GM23338 (cell line): Measurements from ENCODE around the gene UBXN1. TPM values are rescaled to one million over a fixed set of nuclear protein-coding genes. Genes with fewer than 3 reads are reported as not detected.

Experiments
- ATAC-seq: fragments of 200-7000 bp; cut with Tn5 transposase; 3 replicates; pipeline ENCODE4 v1.9.1; 2020
- DNase-seq: peaks from one replicate; pipeline ENCODE4 v3.0.0-alpha.2; 2015; ENCODE audit warnings: low spot score
- H2AFZ ChIP-seq: fragments of 200-600 bp; sonication (generic); 2 replicates; pipeline ENCODE4 v1.8.0; 2016; ENCODE audit warnings: antibody characterized with exemption, mild to moderate bottlenecking, moderate library complexity
- H3F3A ChIP-seq: fragments of 200-600 bp; sonication (generic); replicated peaks from 2 replicates; pipeline ENCODE4 v1.8.0; 2017; ENCODE audit warnings: antibody characterized with exemption, mixed run types, low read depth
- H3K27ac ChIP-seq: fragments of 200-600 bp; sonication (generic); 2 replicates; pipeline ENCODE4 v1.6.1; 2016; ENCODE audit warnings: low read depth
- H3K27me3 ChIP-seq: fragments of 200-600 bp; sonication (generic); 2 replicates; pipeline ENCODE4 v1.8.0; 2016; ENCODE audit warnings: mild to moderate bottlenecking, mixed run types, moderate library complexity; ENCODE audit not compliant: insufficient read depth
- H3K36me3 ChIP-seq: fragments of 200-600 bp; sonication (generic); 2 replicates; pipeline ENCODE4 v1.8.0; 2016; ENCODE audit warnings: mild to moderate bottlenecking; ENCODE audit not compliant: insufficient read depth
- H3K4me1 ChIP-seq: fragments of 200-600 bp; sonication (generic); 2 replicates; pipeline ENCODE4 v1.8.0; 2016; ENCODE audit warnings: mild to moderate bottlenecking, moderate library complexity; ENCODE audit not compliant: insufficient read depth
- H3K4me2 ChIP-seq: fragments of 200-600 bp; sonication (generic); 2 replicates; pipeline ENCODE4 v1.7.1; 2017; ENCODE audit warnings: mixed run types
- H3K4me3 ChIP-seq: fragments of 200-600 bp; sonication (generic); 2 replicates; pipeline ENCODE4 v1.6.1; 2016; ENCODE audit warnings: mixed run types
- H3K79me2 ChIP-seq: fragments of 200-600 bp; sonication (generic); replicated peaks from 2 replicates; pipeline ENCODE4 v1.8.0; 2017; ENCODE audit warnings: mild to moderate bottlenecking; ENCODE audit not compliant: insufficient read depth
- H3K9me2 ChIP-seq: fragments of 200-600 bp; sonication (generic); 2 replicates; pipeline ENCODE4 v1.8.0; 2017; ENCODE audit not compliant: insufficient read depth
- H4K20me1 ChIP-seq: fragments of 200-600 bp; sonication (generic); replicated peaks from 2 replicates; pipeline ENCODE4 v1.8.0; 2017; ENCODE audit warnings: mild to moderate bottlenecking; ENCODE audit not compliant: insufficient read depth
- H3K27ac Mint-ChIP-seq: 2 replicates; pipeline ENCODE4 v1.8.0; 2020; ENCODE audit warnings: inconsistent platforms, mild to moderate bottlenecking, moderate library complexity, mixed read lengths
- H3K27me3 Mint-ChIP-seq: 3 replicates; pipeline ENCODE4 v1.8.0; 2022; ENCODE audit warnings: low read depth, mild to moderate bottlenecking, moderate library complexity, mixed read lengths, inconsistent platforms; ENCODE audit not compliant: insufficient read depth, poor library complexity
- H3K36me3 Mint-ChIP-seq: 3 replicates; pipeline ENCODE4 v1.8.0; 2021; ENCODE audit warnings: low read depth, mild to moderate bottlenecking, inconsistent platforms, moderate library complexity, mixed read lengths
- H3K4me1 Mint-ChIP-seq: 3 replicates; pipeline ENCODE4 v1.8.0; 2020; ENCODE audit warnings: mild to moderate bottlenecking, inconsistent platforms, mixed read lengths
- H3K4me3 Mint-ChIP-seq: 3 replicates; pipeline ENCODE4 v1.8.0; 2021; ENCODE audit warnings: moderate library complexity, mild to moderate bottlenecking, inconsistent platforms, mixed read lengths
- H3K9me3 Mint-ChIP-seq: 3 replicates; pipeline ENCODE4 v1.8.0; 2020; ENCODE audit warnings: moderate library complexity, mild to moderate bottlenecking, inconsistent platforms, mixed read lengths
- CREB1 ChIP-seq: fragments of 250-450 bp; sonication (Bioruptor Pico); IDR thresholded peaks from 2 replicates; pipeline ENCODE4 v1.5.0; 2020; ENCODE audit warnings: low read depth, mild to moderate bottlenecking, moderate library complexity
- EZH2 ChIP-seq: fragments of 200-600 bp; sonication (generic); IDR thresholded peaks from one replicate; pipeline ENCODE4 v1.8.0; 2017; ENCODE audit warnings: antibody characterized with exemption, mild to moderate bottlenecking, low read depth; ENCODE audit not compliant: unreplicated experiment
- EZH2phosphoT487 ChIP-seq: fragments of 200-600 bp; sonication (generic); IDR thresholded peaks from one replicate; pipeline ENCODE4 v1.8.1; 2018; ENCODE audit warnings: antibody characterized with exemption; ENCODE audit not compliant: unreplicated experiment
- JUNB ChIP-seq: IDR thresholded peaks from one replicate; pipeline ENCODE4 v1.6.1; 2016; ENCODE audit warnings: antibody characterized with exemption; ENCODE audit not compliant: unreplicated experiment
- NANOG ChIP-seq: IDR thresholded peaks from 2 replicates; pipeline ENCODE4 v1.6.1; 2016; ENCODE audit warnings: antibody characterized with exemption, borderline replicate concordance
- POLR2AphosphoS5 ChIP-seq: IDR thresholded peaks from 2 replicates; pipeline ENCODE4 v1.6.1; 2016; ENCODE audit warnings: antibody characterized with exemption, low read depth
- STAT1 ChIP-seq: IDR thresholded peaks from one replicate; pipeline ENCODE4 v1.6.1; 2016; ENCODE audit warnings: antibody characterized with exemption; ENCODE audit not compliant: unreplicated experiment
- ZNF114 ChIP-seq: fragments of 250-450 bp; sonication (Bioruptor Pico); IDR thresholded peaks from 2 replicates; pipeline ENCODE4 v1.5.0; 2020; ENCODE audit warnings: mild to moderate bottlenecking, moderate library complexity
- ZNF331 ChIP-seq: fragments of 250-450 bp; sonication (Bioruptor Pico); IDR thresholded peaks from 2 replicates; pipeline ENCODE4 v1.5.0; 2020; ENCODE audit warnings: low read depth, mild to moderate bottlenecking, moderate library complexity
- polyA plus RNA-seq: library from polyadenylated mRNA; unstranded; fragments of >200 nt; fragmentation: Nextera tagmentation; extraction: Ambion mirVana; gene quantifications from 2 replicates; pipeline ENCODE4 v1.2.1, GENCODE V29; 2016
- total RNA-seq: library from RNA; depleted of rRNA; stranded (reverse); fragments of >200 nt; shearing (Covaris generic); gene quantifications from 2 replicates; pipeline ENCODE4 v1.2.3, GENCODE V29; 2014
- TF ChIP-seq, protein P1 (sequence below): IDR thresholded peaks from one replicate; pipeline ENCODE4 v1.6.1; 2018; ENCODE audit warnings: antibody characterized with exemption; ENCODE audit not compliant: unreplicated experiment
- TF ChIP-seq, protein P2 (sequence below): IDR thresholded peaks from 2 replicates; pipeline ENCODE4 v1.6.1; 2016; ENCODE audit warnings: antibody characterized with exemption

UBXN1 gene
- total and polyA plus RNA-seq, 2 experiments from 2014 or later = 126 to 132 TPM

DNA sequence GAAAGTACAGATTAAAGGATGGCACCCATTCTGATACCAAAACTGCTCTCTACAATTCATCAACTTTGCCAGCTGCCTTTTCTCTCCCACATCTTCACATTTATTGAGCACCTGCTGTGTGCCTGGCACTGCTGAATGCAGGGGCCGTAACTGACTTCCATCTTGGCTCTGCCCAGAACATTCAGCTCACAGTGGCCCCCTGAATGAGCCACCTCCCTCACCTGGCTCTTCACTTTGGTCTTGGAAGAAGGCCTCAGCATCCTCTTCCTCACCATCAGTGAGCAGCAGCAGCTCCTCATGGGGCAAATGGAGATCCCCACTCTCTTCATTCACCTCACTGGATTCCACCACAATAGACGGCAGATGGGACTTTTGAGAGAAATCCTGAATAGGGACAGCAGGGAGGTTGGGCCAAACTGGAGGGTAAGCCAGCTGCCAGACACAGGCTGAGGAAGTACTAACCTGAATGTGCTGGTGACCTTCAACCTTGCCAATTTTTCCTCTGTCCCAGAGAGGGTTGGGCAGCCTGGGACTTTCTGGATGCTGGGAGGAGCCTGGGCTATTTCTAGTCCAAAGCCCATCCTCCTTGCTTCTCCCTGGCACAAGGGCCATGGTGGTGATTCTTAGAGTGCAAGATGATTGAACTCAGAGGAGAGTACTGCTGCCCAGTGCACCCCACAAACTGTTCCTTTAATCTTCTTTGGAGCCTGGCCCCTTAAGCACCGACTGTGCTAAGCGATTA, 9.3 kb downstream of the UBXN1 start (continued):
- TF ChIP-seq, protein P1, sequence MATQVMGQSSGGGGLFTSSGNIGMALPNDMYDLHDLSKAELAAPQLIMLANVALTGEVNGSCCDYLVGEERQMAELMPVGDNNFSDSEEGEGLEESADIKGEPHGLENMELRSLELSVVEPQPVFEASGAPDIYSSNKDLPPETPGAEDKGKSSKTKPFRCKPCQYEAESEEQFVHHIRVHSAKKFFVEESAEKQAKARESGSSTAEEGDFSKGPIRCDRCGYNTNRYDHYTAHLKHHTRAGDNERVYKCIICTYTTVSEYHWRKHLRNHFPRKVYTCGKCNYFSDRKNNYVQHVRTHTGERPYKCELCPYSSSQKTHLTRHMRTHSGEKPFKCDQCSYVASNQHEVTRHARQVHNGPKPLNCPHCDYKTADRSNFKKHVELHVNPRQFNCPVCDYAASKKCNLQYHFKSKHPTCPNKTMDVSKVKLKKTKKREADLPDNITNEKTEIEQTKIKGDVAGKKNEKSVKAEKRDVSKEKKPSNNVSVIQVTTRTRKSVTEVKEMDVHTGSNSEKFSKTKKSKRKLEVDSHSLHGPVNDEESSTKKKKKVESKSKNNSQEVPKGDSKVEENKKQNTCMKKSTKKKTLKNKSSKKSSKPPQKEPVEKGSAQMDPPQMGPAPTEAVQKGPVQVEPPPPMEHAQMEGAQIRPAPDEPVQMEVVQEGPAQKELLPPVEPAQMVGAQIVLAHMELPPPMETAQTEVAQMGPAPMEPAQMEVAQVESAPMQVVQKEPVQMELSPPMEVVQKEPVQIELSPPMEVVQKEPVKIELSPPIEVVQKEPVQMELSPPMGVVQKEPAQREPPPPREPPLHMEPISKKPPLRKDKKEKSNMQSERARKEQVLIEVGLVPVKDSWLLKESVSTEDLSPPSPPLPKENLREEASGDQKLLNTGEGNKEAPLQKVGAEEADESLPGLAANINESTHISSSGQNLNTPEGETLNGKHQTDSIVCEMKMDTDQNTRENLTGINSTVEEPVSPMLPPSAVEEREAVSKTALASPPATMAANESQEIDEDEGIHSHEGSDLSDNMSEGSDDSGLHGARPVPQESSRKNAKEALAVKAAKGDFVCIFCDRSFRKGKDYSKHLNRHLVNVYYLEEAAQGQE = no peak
- TF ChIP-seq POLR2AphosphoS5 = no peak
- no peak for TF ChIP-seq ZNF114 (CRISPR knock-in tag)
- no peak for TF ChIP-seq JUNB
- TF ChIP-seq EZH2 = no peak
- TF ChIP-seq CREB1 (CRISPR knock-in tag) = no peak
- no peak for TF ChIP-seq STAT1
- no peak for TF ChIP-seq ZNF331
- TF ChIP-seq, protein P2, sequence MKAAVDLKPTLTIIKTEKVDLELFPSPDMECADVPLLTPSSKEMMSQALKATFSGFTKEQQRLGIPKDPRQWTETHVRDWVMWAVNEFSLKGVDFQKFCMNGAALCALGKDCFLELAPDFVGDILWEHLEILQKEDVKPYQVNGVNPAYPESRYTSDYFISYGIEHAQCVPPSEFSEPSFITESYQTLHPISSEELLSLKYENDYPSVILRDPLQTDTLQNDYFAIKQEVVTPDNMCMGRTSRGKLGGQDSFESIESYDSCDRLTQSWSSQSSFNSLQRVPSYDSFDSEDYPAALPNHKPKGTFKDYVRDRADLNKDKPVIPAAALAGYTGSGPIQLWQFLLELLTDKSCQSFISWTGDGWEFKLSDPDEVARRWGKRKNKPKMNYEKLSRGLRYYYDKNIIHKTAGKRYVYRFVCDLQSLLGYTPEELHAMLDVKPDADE = no peak
- no peak for TF ChIP-seq NANOG
- no peak for TF ChIP-seq EZH2phosphoT487

DNA sequence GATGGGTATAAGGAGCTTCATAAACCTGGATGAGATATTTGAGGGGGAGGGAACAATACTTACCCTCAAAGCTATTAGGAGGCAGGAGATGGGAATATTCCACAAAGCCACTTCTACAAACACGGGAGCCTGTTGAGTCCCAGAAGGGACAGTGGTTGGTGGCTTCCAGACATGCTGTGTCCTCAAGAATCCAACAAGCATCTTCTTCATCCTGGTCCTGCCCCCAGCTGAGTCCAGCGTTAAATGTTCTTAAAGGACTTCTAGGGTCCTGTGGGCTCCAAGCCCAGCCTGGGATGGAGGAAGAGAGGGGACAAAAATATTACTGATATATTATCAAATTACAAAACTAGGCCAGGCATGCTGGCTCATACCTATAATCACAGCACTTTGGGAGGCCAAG, 11.4 kb downstream of the UBXN1 start:
- ATAC-seq = no peak
- H3F3A ChIP-seq = peaks cover 55% of the 10 kb centered on the region
- peaks cover 51% of the 10 kb centered on the region for H3K79me2 ChIP-seq
- peaks cover 17% of the 10 kb centered on the region for H3K4me1 Mint-ChIP-seq
- no peaks in the 10 kb centered on the region; the same call in none of the 3 replicates for H3K9me3 Mint-ChIP-seq
- peaks cover 49% of the 10 kb centered on the region for H3K36me3 Mint-ChIP-seq
- DNase-seq = no peak
- H3K4me2 ChIP-seq = peak overlapping the region; percentile 97
- H2AFZ ChIP-seq = no peak overlapping the region
- no peak overlapping the region for H3K27ac Mint-ChIP-seq
- H3K27me3 ChIP-seq = no peaks in the 10 kb centered on the region
- H3K36me3 ChIP-seq = peaks cover 15% of the 10 kb centered on the region
- peak overlapping the region; percentile 98 for H3K4me3 Mint-ChIP-seq
- H3K27ac ChIP-seq = peak overlapping the region; percentile 79
- peaks cover 24% of the 10 kb centered on the region for H3K27me3 Mint-ChIP-seq
- H3K4me1 ChIP-seq = peaks cover 26% of the 10 kb centered on the region
- no peaks in the 10 kb centered on the region for H3K9me2 ChIP-seq
- peak overlapping the region; percentile 99 for H3K4me3 ChIP-seq
- H4K20me1 ChIP-seq = peaks cover 15% of the 10 kb centered on the region
- TF ChIP-seq, protein P1 = no peak
- TF ChIP-seq ZNF331 (no peak), EZH2phosphoT487 (no peak), EZH2 (no peak)
